K562 (cell line): Measurements from ENCODE around the gene ZNF598. TPM values are rescaled to one million over a fixed set of nuclear protein-coding genes. Genes with fewer than 3 reads are reported as not detected.

Source experiments
- ATF6 ChIP-seq: sonication (generic); formaldehyde crosslinking; IDR thresholded peaks from 2 replicates; pipeline ENCODE4 v1.4.0; 2020; ENCODE audit warnings: mild to moderate bottlenecking, missing genetic modification reagents
- ETS1 ChIP-seq: conservative IDR thresholded peaks from 2 replicates; pipeline ENCODE4 v1.6.1; 2011; ENCODE audit warnings: low read depth, mild to moderate bottlenecking, low read length; ENCODE audit not compliant: control insufficient read depth
- FOXJ3 ChIP-seq: sonication (generic); formaldehyde crosslinking; IDR thresholded peaks from 2 replicates; pipeline ENCODE4 v1.4.0; 2020; ENCODE audit warnings: mild to moderate bottlenecking, missing genetic modification reagents
- MAFG ChIP-seq: fragments of 450-650 bp; conservative IDR thresholded peaks from 2 replicates; pipeline ENCODE4 v1.6.1; 2016; ENCODE audit warnings: missing genetic modification characterization, missing compliant biosample characterization
- MBD1 ChIP-seq: fragments of 250-450 bp; sonication (Bioruptor Pico); IDR thresholded peaks from 2 replicates; pipeline ENCODE4 v1.8.0; 2022; ENCODE audit warnings: inconsistent platforms
- PHF20 ChIP-seq: fragments of 450-650 bp; IDR thresholded peaks from 2 replicates; pipeline ENCODE4 v1.6.1; 2018; ENCODE audit not compliant: partially characterized antibody
- RAD21 ChIP-seq, 2 experiments: fragments of 250-450 bp in 1 of 2; fragments of 450-650 bp in 1 of 2; sonication (Bioruptor Pico) in 1 of 2; formaldehyde crosslinking in 1 of 2; IDR thresholded peaks in 1 of 2; conservative IDR thresholded peaks in 1 of 2; 2 replicates each; pipeline versions ENCODE4 v1.4.0 to v1.8.0; 2020 to 2022; ENCODE audit warnings: mild to moderate bottlenecking in 2 of 2, moderate library complexity in 1 of 2
- SIN3B ChIP-seq: fragments of 450-650 bp; IDR thresholded peaks from 2 replicates; pipeline ENCODE4 v1.6.1; 2017; ENCODE audit warnings: low read depth, mild to moderate bottlenecking, moderate library complexity
- ZBTB11 ChIP-seq, 3 experiments: fragments of 200-800 bp in 1 of 3; fragments of 250-450 bp in 1 of 3; fragments of 450-650 bp in 1 of 3; sonication (Bioruptor Pico) in 1 of 3; sonication (Bioruptor generic) in 1 of 3; formaldehyde crosslinking in 1 of 3; IDR thresholded peaks; 2 replicates each; pipeline versions ENCODE4 v1.6.1 to v1.8.0; 2016 to 2022; ENCODE audit warnings: mild to moderate bottlenecking in 2 of 3, missing genetic modification characterization in 2 of 3, missing compliant biosample characterization in 1 of 3, moderate library complexity in 1 of 3
- ZNF146 ChIP-seq: IDR thresholded peaks from one replicate; pipeline ENCODE4 v1.6.1; 2018; ENCODE audit warnings: missing compliant biosample characterization; ENCODE audit not compliant: unreplicated experiment
- ZNF699 ChIP-seq: fragments of 250-450 bp; sonication (Bioruptor Pico); IDR thresholded peaks from 2 replicates; pipeline ENCODE4 v1.8.0; 2021; ENCODE audit warnings: mild to moderate bottlenecking, moderate library complexity; ENCODE audit not compliant: insufficient replicate concordance
- polyA plus RNA-seq, 8 experiments: library from polyadenylated mRNA; depleted of rRNA in 4 of 8; stranded (reverse) in 5 of 8; unstranded in 3 of 8; fragments of >200 nt; fragmentation: Nextera tagmentation in 2 of 8; fragmentation: Illumina TruSeq in 1 of 8; extraction: Ambion mirVana in 2 of 8; extraction: Trizol in 1 of 8; gene quantifications; 2 replicates each; pipeline versions ENCODE4 v1.2.1 to v1.2.3, GENCODE V29; 2011 to 2014; ENCODE audit warnings: inconsistent platforms in 1 of 8, missing spikeins in 1 of 8
- total RNA-seq, 7 experiments: library from RNA; depleted of rRNA in 6 of 7; stranded (reverse); fragments of >200 nt in 6 of 7; fragmentation: Illumina TruSeq in 2 of 7; extraction: Trizol in 2 of 7; gene quantifications; 2 replicates each; pipeline versions ENCODE4 v1.2.1 to v1.2.3, GENCODE V29; 2011 to 2021; ENCODE audit warnings: low replicate concordance in 1 of 7
- TF ChIP-seq, protein P1 (sequence below): fragments of 450-650 bp; conservative IDR thresholded peaks from 2 replicates; pipeline ENCODE4 v1.6.1; 2016; ENCODE audit warnings: missing genetic modification characterization, low read depth, mild to moderate bottlenecking, control low read depth, missing compliant biosample characterization

The ZNF598 gene
- total and polyA plus RNA-seq, 9 of the 15 experiments (the other 6 are each of a cell fraction or from before 2014, with no cell fraction given): 0.11 to 115 (median 29.6) TPM

DNA sequence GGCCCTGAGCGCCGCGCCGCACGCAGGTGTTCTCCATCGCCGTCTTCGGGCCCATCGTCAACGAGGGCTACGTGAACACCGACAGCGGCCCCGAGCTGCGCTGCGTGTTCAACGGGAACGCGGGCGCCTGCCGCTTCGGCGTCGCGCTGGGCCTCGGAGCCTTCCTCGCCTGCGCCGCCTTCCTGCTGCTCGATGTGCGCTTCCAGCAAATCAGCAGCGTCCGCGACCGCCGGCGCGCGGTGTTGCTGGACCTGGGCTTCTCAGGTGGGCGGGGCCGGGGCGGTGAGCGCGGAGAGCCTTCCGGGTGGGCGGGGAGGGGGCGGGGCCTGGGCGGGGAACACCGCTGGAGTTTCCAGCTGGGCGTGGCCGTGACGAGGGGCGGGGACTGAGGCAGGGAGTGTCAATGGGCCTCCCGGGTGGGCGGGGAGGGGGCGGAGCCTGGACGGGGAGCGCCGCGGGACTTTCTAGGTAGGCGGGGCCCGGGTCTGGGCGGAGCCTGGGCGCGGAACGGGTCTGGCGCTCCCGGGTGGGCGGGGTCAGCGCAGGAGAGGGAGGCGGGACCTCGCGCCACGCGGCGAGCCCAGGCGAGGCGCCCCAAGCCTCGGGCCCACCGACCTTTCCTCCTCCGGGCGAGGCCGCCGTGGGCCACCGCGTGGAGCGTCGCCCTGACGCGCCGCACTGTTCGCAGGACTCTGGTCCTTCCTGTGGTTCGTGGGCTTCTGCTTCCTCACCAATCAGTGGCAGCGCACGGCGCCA lies 17.5 kb downstream of the ZNF598 start (continued):
- TF ChIP-seq PHF20 (peak; percentile 80), MAFG (tag) (no peak), FOXJ3 (CRISPR knock-in tag) (no peak), ATF6 (CRISPR knock-in tag) (peak; percentile 95; the same call in 1 of the 2 replicates), RAD21 (CRISPR knock-in tag; conservative IDR thresholded peaks at IDR 0.05 in 1 of 2, IDR thresholded peaks at IDR 0.05 in 1 of 2) (no peak), ZNF699 (CRISPR knock-in tag) (no peak), SIN3B (peak; percentile 51; the same call in 1 of the 2 replicates), ZNF146 (CRISPR knock-in tag) (no peak), ZBTB11 (CRISPR knock-in tag; IDR thresholded peaks at IDR 0.05) (no peak), MBD1 (CRISPR knock-in tag) (peak; percentile 97), ETS1 (peak; percentile 28; the same call in 1 of the 2 replicates)
- TF ChIP-seq, protein P1, sequence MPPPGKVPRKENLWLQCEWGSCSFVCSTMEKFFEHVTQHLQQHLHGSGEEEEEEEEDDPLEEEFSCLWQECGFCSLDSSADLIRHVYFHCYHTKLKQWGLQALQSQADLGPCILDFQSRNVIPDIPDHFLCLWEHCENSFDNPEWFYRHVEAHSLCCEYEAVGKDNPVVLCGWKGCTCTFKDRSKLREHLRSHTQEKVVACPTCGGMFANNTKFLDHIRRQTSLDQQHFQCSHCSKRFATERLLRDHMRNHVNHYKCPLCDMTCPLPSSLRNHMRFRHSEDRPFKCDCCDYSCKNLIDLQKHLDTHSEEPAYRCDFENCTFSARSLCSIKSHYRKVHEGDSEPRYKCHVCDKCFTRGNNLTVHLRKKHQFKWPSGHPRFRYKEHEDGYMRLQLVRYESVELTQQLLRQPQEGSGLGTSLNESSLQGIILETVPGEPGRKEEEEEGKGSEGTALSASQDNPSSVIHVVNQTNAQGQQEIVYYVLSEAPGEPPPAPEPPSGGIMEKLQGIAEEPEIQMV (tag): no peak
